HG03432 (cell line): Measurements from ENCODE around the gene LEF1.

ENCODE experiments used
- ATAC-seq: cut with Tn5 transposase; IDR thresholded peaks from one replicate; pipeline ENCODE4 v1.9.1; 2021; ENCODE audit warnings: mild to moderate bottlenecking, moderate library complexity; ENCODE audit not compliant: unreplicated experiment

LEF1 gene

DNA sequence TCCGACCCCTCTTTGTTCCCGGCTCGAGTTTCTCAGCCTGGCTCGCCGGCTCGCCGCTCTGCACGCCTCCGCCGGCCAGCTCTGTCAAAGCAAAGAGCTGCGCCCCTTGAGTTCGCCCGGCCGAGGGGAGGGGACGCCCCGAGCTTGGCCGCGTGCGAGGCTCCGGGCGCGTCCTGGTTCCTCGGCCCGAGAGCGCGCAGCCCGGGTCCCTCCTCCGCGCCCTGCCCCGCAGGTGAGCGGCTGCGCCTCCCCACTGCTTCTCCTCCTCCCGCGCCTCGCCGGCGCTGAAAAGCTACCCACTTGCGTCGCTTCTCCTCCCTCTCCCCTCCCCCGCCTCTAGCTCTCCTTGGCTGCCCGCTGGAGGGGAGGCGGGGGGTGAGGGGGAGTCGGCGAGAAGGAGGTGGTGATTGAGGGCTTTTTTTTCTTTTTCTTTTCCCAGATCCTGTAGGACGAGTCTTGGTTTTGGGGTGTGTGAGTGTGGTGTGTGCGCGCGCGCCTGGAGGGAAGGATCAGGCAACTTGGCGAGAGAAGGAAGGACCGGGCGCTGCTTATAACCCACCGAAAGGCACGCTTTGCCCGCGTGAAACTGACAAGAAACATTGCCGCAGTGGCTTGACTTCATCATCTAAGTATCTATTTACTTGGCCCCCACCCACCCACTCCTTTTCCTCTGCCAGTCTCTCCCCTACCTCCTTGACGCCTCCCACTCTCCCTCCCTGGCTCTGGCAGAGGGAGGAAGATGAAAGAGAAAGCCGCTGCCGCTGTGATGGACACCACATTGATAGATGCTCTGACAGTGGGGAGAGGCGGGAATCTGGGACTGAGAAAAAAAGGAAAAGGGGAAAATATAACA is at the start of gene LEF1:
Gene LEF1 (minus strand): TSS at position 262 of the 853 bp plus-strand sequence. CDS start 1,165 bp downstream, outside the sequence.
- ATAC-seq, result peak; percentile 35

DNA sequence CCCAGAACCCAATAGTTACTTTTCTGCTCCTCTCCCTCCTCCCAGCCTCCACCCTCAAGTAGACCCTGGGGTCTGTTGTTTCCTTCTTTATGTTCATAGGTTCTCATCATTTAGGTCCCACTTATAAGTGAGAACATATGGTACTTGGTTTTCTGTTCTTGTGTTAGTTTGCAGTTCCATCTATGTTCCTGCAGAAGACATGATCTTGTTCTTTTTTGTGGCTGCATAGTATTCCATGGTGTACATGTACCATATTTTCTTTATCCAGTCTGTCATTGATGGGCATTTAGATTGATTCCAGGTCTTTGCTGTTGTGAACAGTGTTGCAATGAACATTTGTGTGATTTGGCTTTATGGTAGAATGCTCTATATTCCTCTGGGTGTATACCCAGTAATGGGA is 47.8 kb upstream of the LEF1 start:
- no peak for ATAC-seq

DNA sequence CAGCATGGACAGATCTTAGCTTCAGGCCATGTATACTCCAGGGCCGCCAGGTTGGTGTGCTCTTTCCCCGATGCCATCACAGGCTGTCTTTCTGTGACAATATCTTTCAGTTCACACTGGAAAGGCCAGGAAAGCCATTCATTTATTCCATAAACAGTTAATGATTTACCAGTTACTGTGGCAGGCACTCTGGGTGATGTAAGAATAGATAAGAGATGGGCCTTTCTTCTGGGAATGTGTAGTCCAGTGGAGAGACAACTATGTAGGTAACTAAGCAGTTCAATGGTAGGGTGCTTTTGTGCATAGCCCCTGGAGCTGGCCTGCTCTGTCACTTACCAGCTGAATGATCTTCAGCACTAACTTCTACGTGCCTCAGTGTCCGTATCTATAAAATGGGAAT is 46.3 kb upstream of the LEF1 start:
- ATAC-seq, result no peak

GRCh38 chr4:108213723-108214122 is 45.0 kb upstream of the LEF1 start:
- ATAC-seq, result no peak

DNA sequence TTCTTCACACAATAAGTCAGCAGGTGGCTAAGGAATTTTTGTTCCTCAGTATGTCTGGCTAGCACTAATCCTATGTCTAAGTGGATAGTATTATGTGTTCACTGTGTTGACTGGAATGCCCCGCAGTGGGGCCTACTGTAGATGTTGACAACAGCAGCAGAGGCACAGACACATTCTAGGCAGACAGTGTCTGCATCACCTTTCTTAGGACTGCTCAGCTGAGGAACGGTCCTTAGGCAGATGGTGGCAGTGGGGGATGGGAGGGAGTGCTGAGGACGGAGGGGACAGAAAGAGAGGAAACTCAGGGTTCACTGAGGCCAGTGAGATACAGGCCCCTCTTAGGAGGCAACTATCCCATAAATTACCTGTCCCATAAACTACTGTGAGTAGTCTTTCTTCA is 44.6 kb upstream of the LEF1 start:
- no peak for ATAC-seq

GRCh38 chr4:108210989-108211835 is 42.5 kb upstream of the LEF1 start:
- ATAC-seq, result no peak

DNA sequence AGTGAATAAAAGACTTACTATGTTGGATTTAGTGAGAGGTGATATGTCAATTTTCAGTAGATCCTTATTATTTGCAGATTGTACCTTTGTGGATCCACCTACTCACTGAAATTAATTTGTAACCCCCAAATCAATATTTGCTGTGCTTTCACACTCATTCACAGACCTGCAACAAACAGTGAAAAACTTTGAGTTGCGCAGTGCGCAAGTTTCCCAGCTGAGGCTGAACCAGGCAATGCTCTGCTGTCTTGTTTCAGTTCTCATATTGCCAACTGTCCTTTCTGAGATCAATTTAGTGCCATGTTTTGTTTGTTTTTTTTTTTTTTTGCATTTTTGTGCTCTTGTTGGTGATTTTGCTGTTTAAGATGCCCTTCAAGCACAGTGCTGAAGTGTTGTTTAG is 40.8 kb upstream of the LEF1 start:
- ATAC-seq, result no peak

DNA sequence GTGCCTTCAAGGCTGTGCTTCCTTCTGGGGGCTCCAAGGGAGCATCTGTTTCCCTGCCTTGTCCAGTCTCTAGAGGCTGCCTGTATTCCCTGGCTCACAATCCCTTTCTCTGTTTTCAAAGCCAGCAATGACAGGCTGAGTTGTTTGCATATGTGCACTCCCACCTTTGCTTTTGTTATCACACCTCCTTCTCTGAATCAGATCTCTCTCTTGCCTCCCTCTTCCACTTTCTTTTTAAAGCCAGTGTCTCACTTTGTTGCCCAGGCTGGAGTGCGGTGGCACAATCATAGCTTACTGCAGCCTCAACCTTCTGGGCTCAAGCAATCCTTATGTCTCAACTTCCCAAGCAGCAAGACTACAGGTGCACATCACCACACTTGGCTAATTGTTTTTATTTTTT is 37.1 kb upstream of the LEF1 start:
- no peak for ATAC-seq

- no peak for ATAC-seq
These were observed 35.8 kb upstream of the LEF1 start for GRCh38 chr4:108204518-108204917.

DNA sequence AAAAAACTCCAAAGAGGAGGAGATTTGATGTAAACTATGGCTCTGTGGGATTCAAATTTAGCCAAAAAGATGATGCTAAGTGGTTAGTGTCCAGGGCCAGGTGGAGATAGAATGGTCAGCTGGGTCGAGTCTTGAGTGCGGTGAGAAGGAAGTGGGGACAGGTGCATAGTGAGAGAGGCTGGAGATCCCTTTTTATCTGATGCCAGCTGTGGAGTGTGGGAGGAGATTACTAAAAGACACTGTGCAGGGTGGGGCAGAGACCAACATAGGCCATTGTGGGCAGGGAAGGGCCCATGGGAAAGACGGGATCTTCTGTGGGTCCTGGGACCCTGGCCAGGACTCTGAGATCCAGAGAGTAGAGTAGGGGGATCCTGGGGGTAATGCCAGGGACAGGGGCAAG is 34.6 kb upstream of the LEF1 start:
- ATAC-seq, result no peak

DNA sequence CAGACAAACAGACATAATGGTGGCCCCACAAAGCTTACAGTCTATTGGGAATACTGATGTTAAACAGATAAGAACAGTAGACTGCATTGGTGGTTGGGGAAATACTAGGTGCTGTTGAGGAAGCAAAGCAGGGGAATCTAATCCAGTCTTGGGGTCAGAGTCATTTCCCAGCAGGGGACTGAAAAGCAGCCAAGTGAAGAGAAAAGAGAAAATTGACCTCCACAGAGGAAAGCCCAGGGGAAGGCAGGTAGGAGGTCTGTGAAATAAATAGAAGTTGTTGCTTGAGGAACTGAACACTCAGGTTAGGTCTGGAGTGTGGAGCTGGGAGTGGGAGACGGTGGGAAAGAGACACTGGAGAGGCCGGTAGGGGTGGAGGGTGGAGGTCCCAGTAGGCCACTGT is 33.0 kb upstream of the LEF1 start:
- no peak for ATAC-seq

DNA sequence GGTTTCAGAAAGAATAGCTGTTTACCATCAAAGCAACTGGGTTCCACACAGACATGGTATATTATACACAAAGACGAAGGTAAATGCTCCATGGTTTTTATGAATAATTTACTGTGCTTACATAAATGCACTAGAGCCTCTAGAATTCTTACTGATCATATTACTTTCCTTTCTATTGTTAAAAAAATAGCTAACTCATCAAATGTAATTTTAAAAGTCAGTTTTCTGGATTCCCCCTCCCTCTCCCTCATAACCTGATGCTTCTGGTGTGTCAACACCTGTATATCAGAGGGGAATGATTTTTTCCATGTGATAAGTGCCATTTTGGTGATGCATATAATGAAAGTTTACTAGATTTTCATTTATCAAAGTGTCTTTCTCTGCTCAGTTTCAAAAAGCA is 31.1 kb upstream of the LEF1 start:
- no peak for ATAC-seq

DNA sequence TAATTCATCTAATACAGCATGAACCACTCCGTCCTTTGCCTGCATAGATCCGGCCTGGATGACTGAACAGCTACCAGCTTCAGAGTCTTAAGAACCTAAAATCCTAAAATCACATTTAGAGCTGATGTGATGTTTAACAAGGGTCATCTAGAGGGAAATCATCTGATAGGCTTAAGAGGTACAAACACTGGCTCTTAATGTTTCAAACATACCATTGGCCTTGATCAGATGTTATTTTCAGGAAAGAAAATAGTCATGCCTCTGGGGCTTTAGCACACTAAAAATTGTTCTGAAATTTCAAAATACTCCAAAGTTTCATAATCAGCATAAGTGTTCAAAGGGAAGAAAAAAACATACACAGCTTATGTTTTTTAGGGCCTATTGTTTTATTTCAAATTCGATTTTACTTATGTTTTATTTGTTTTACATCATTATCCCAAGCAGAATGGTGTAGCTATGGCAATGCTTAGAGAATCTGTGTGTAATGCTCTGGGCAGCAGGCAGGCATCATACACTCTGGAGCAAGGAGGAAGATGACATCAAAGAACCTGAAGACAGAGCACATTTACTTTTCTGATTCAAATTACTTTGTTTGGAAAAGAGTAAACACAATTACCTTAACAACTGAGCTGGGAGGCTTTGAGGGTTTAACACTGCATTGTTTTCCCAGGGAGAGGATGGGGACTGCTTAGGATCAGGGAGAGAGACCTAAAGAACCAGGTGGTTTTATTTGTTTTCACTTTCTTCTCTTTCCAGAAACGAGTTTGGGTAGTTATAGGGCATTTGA is 25.3 kb upstream of the LEF1 start:
- ATAC-seq, result no peak

DNA sequence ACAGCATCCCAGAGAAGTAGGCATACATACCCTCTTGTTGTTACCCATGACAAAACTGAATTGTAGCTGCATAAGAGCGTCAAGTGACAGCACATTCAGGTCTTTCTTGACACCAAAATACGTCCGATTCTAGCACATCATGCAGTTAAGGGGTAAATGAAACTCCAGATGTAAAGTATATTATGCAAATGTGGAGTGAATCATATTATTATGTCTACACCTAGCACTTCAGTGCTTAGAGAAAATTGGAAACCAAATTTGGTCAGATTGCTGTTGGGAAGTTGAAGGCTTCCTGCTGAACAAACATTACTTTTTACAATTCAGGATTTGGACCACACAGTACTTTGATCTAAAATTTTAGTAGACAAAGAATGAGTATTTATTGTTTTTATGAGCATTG is 24.2 kb upstream of the LEF1 start:
- ATAC-seq, result no peak

DNA sequence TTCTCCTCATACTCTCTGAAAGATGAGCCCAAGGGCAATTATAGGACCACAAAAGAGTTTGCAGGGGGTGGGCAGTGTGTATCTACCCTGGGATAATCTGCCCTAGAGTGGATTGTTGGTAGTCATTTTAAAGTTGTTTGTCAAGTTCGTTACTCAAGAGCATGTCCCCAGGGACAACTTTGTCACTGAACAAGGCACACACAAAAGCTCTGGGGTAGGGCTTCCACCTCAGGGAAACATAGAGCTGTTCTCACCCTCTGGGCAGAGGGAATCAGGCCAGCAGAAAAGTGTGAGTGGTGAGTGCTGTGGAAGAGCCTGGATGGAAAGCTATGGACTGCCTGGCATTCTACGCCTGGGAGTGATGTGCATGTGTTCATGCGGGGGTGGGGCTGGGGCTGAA is 23.3 kb upstream of the LEF1 start:
- ATAC-seq, result no peak

GRCh38 chr4:108191269-108191914 is 22.7 kb upstream of the LEF1 start:
- no peak for ATAC-seq

DNA sequence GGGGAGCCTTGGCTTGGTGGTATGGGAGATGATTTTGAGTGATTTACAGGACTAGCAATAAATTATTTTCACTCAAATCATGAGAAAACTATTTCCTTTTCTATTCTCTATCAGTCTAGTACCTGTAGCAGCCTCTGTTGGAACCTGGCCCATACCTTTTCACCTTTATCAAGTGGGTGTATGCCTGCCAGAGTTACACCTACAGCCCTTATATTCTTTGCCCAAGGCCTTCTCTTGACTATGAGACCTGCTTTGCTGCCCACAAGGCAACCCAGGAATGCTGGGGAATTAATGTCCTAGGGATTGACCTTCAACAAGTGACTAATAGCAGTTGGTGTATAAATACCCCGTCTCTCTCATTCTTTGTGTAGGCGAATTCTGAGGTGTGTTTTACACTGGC is 20.0 kb upstream of the LEF1 start:
- no peak for ATAC-seq

DNA sequence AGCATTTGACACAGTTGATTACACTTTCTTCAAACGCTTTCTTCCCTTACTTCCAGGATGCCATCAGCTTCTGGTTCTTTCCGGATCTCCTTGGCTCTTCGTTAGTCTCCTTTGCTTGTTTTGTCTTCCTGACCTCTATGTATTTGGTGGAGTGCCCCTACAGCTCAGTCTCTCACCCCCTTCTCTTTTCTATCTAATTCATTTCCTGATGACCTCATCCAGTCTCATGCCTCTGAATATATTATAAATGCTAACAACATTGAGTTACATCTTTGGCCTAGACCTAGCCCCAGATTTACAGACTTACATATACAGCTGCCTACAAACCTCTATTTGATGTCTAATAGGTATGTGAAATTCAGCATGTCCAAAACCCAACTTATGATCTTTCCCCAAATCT is 16.5 kb upstream of the LEF1 start:
- ATAC-seq, result no peak

DNA sequence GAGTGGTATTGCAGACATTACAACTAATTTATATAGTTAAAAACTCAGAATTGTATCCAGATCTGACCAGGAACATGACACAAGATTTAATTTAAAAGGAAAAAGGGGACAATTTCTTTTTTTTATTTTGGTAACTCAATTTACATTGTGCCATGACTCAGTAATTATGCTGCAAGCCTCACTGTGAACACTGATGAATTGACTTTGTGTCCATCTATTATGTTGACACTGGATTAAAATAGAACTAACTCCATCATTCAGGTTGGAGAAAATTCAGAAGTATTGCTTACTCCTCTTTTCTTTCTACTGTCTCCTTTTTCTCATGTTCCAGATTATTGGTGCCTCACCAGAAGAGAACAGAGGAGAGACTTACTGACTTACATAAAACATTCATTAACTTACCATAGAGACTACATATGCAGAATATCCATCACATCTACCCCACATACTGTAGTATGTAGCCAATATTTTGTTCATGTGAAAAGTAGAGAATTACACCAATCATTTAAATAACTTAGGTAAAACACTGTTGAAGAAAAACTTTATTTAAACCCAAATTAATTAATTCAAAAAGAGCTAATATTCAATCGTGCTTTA is 15.8 kb upstream of the LEF1 start:
- ATAC-seq, result no peak

GRCh38 chr4:108181704-108182103 is 13.0 kb upstream of the LEF1 start:
- peak; percentile 60 for ATAC-seq
